GM12878 (cell line): Measurements from ENCODE around the gene IL2. TPM values are rescaled to one million over a fixed set of nuclear protein-coding genes. Genes with fewer than 3 reads are reported as not detected.

Source experiments
- ATAC-seq: fragments of 200-7000 bp; cut with Tn5 transposase; 3 replicates; pipeline ENCODE4 v1.9.1; 2020; ENCODE audit warnings: mild to moderate bottlenecking, moderate library complexity
- Bru-seq: library from RNA; stranded (reverse); fragments of 400-500 nt; gene quantifications from one replicate; lab custom pipeline; 2021; lab: Mats Ljungman, UMichigan
- BruChase-seq, 2 experiments: library from RNA; stranded (reverse); fragments of 400-500 nt; gene quantifications; one replicate each; lab custom pipeline; 2021; lab: Mats Ljungman, UMichigan
- BruUV-seq: library from RNA; stranded (reverse); fragments of 400-500 nt; replicated peaks from 2 replicates; lab custom pipeline; 2021; lab: Mats Ljungman, UMichigan
- CTCF ChIA-PET: fragments of 300-600 bp; sonication (Branson Sonifier 250); formaldehyde crosslinking; extraction: SDS; loops from one replicate; lab custom pipeline; 2021; ENCODE audit warnings: inconsistent platforms; lab: Yijun Ruan, JAX
- POLR2A ChIA-PET: fragments of 350-600 bp; formaldehyde crosslinking; extraction: SDS; loops from one replicate; lab custom pipeline; 2021; ENCODE audit warnings: inconsistent platforms; lab: Charles Lee
- RAD21 ChIA-PET: fragments of 300-600 bp; sonication (Branson Sonifier 250); formaldehyde crosslinking; loops from one replicate; lab custom pipeline; 2023; ENCODE audit warnings: antibody characterized with exemption; ENCODE audit not compliant: unreplicated experiment; lab: Charles Lee
- SMC1A ChIA-PET: fragments of 300-600 bp; sonication (Branson Sonifier 250); formaldehyde crosslinking; loops from one replicate; lab custom pipeline; 2023; ENCODE audit not compliant: unreplicated experiment, uncharacterized antibody; lab: Charles Lee
- DNase-seq: peaks from one replicate; pipeline ENCODE4 v3.0.0-alpha.2; 2011; ENCODE audit warnings: low read depth, low spot score
- FAIRE-seq: peaks from 3 replicates; lab custom pipeline; 2011; peaks lifted over from hg19 to GRCh38; lab: Jason Lieb, UNC
- H2AFZ ChIP-seq: 2 replicates; pipeline ENCODE4 v1.6.0; 2011; ENCODE audit warnings: low read depth, low read length, control low read depth; ENCODE audit not compliant: control insufficient read depth
- H3K27ac ChIP-seq: 2 replicates; pipeline ENCODE4 v1.5.1; 2011; ENCODE audit warnings: control low read depth; ENCODE audit not compliant: control insufficient read depth, insufficient read depth
- H3K27me3 ChIP-seq, 2 experiments: replicated peaks in 1 of 2; 2 replicates each; pipeline versions ENCODE4 v1.6.0 to v1.6.1; 2011; ENCODE audit warnings: low read length in 1 of 2; ENCODE audit not compliant: control insufficient read depth in 2 of 2, insufficient read depth in 2 of 2
- H3K36me3 ChIP-seq, 2 experiments: 2 replicates each; pipeline ENCODE4 v1.5.1; 2011; ENCODE audit warnings: low read length in 1 of 2; ENCODE audit not compliant: control insufficient read depth in 2 of 2, insufficient read depth in 2 of 2
- H3K4me1 ChIP-seq: 2 replicates; pipeline ENCODE4 v1.6.1; 2011; ENCODE audit warnings: mild to moderate bottlenecking, low read length, moderate library complexity, mixed read lengths; ENCODE audit not compliant: control insufficient read depth, insufficient read depth
- H3K4me2 ChIP-seq: 2 replicates; pipeline ENCODE4 v1.6.0; 2011; ENCODE audit warnings: control low read depth; ENCODE audit not compliant: control insufficient read depth, insufficient read depth
- H3K4me3 ChIP-seq: fragments of 200-600 bp; sonication (generic); 2 replicates; pipeline ENCODE4 v1.5.1; 2016
- H3K79me2 ChIP-seq: 2 replicates; pipeline ENCODE4 v1.6.0; 2011; ENCODE audit warnings: low read length; ENCODE audit not compliant: control insufficient read depth, insufficient read depth
- H3K9ac ChIP-seq: 2 replicates; pipeline ENCODE4 v1.8.0; 2011; ENCODE audit warnings: low read length, control low read depth, mixed read lengths; ENCODE audit not compliant: control insufficient read depth, insufficient read depth
- H3K9me3 ChIP-seq: replicated peaks from 3 replicates; pipeline ENCODE4 v1.5.1; 2011; ENCODE audit warnings: mild to moderate bottlenecking, low read length; ENCODE audit not compliant: control insufficient read depth, insufficient read depth
- H4K20me1 ChIP-seq: 2 replicates; pipeline ENCODE4 v1.6.0; 2011; ENCODE audit not compliant: control insufficient read depth, insufficient read depth
- ATF7 ChIP-seq: fragments of 450-650 bp; IDR thresholded peaks from 2 replicates; pipeline ENCODE4 v1.6.1; 2016; ENCODE audit warnings: low read depth, mild to moderate bottlenecking
- BCLAF1 ChIP-seq: fragments of 450-650 bp; IDR thresholded peaks from 2 replicates; pipeline ENCODE4 v1.6.1; 2017; ENCODE audit warnings: antibody characterized with exemption, mild to moderate bottlenecking, moderate library complexity
- CHD2 ChIP-seq: IDR thresholded peaks from 2 replicates; pipeline ENCODE4 v1.6.1; 2011; ENCODE audit warnings: low read depth, low read length, improper control_type of control experiment, borderline replicate concordance
- CREB1 ChIP-seq: IDR thresholded peaks from 2 replicates; pipeline ENCODE4 v1.6.1; 2012; ENCODE audit warnings: low read depth, mild to moderate bottlenecking, inconsistent platforms
- GABPA ChIP-seq: IDR thresholded peaks from 2 replicates; pipeline ENCODE4 v1.6.1; 2014; ENCODE audit warnings: antibody characterized with exemption, low read depth, mild to moderate bottlenecking, inconsistent platforms
- LARP7 ChIP-seq: fragments of 450-650 bp; IDR thresholded peaks from 2 replicates; pipeline ENCODE4 v1.6.1; 2017; ENCODE audit warnings: mild to moderate bottlenecking
- NR2F1 ChIP-seq: fragments of 450-650 bp; conservative IDR thresholded peaks from 2 replicates; pipeline ENCODE4 v1.6.1; 2017; ENCODE audit warnings: mild to moderate bottlenecking
- SMAD5 ChIP-seq: IDR thresholded peaks from 2 replicates; pipeline ENCODE4 v1.6.1; 2016; ENCODE audit warnings: antibody characterized with exemption, low read depth
- STAT1 ChIP-seq: fragments of 450-650 bp; conservative IDR thresholded peaks from 2 replicates; pipeline ENCODE4 v1.6.1; 2014; ENCODE audit warnings: antibody characterized with exemption, mild to moderate bottlenecking
- TAF1 ChIP-seq: IDR thresholded peaks from 2 replicates; pipeline ENCODE4 v1.6.1; 2011; ENCODE audit warnings: mild to moderate bottlenecking, low read depth, low read length, borderline replicate concordance
- WRNIP1 ChIP-seq: IDR thresholded peaks from 2 replicates; pipeline ENCODE4 v1.6.1; 2011; ENCODE audit warnings: low read depth, low read length, improper control_type of control experiment, borderline replicate concordance
- YBX1 ChIP-seq: fragments of 450-650 bp; IDR thresholded peaks from 2 replicates; pipeline ENCODE4 v1.6.1; 2016; ENCODE audit warnings: antibody characterized with exemption
- ZBTB4 ChIP-seq: fragments of 450-650 bp; formaldehyde crosslinking; IDR thresholded peaks from 2 replicates; pipeline ENCODE4 v1.4.0; 2022; ENCODE audit warnings: mild to moderate bottlenecking, moderate library complexity
- ZNF207 ChIP-seq: fragments of 450-650 bp; IDR thresholded peaks from 2 replicates; pipeline ENCODE4 v1.6.1; 2014; ENCODE audit warnings: antibody characterized with exemption, mild to moderate bottlenecking, borderline replicate concordance
- WGBS: methylation state at CpG from one replicate; pipeline ENCODE4 v1.1.6; 2016; ENCODE audit warnings: low lambda C conversion rate; ENCODE audit not compliant: insufficient replicate concordance, insufficient coverage; ENCODE audit errors: missing lambda C conversion rate; 5-methylcytosine and 5-hydroxymethylcytosine counted together
- in situ Hi-C: fragments of 300-500 bp; cut with MboI; formaldehyde crosslinking; loops from 9 replicates; pipeline ENCODE4 v1.14.3; 2018; ENCODE audit warnings: mixed read lengths
- intact Hi-C: fragments of 100-400 bp; cut with micrococcal nuclease; formaldehyde crosslinking; loops from one replicate; pipeline ENCODE4 v1.14.2; 2022; ENCODE audit not compliant: unreplicated experiment
- long read RNA-seq, 2 experiments: library from polyadenylated mRNA; unstranded; transcript quantifications; one replicate each; pipeline ENCODE4 v2.0.0, GENCODE V29; 2019 to 2020
- polyA minus RNA-seq, 3 experiments: library from RNA; depleted of rRNA, polyadenylated mRNA; stranded (reverse); fragments of >200 nt; gene quantifications; 2 replicates each; pipeline ENCODE4 v1.2.3, GENCODE V29; 2011
- polyA plus RNA-seq, 11 experiments: library from polyadenylated mRNA; depleted of rRNA in 4 of 11; unstranded in 6 of 11; stranded (reverse) in 5 of 11; fragments of >200 nt; fragmentation: Nextera tagmentation in 4 of 11; fragmentation: Illumina TruSeq in 1 of 11; extraction: Ambion mirVana in 4 of 11; extraction: Trizol in 1 of 11; gene quantifications; 1 replicate in 1 of 11; 2 replicates in 10 of 11; pipeline versions ENCODE4 v1.2.1 to v1.2.3, GENCODE V29; 2011 to 2016; ENCODE audit warnings: inconsistent platforms in 2 of 11, missing spikeins in 2 of 11, low read depth in 1 of 11
- total RNA-seq, 4 experiments: library from RNA; depleted of rRNA in 3 of 4; stranded (reverse); fragments of >200 nt in 3 of 4; fragmentation: Illumina TruSeq in 1 of 4; extraction: Trizol in 1 of 4; gene quantifications; 2 replicates each; pipeline versions ENCODE4 v1.2.1 to v1.2.3, GENCODE V29; 2013 to 2021

IL2 gene
- total RNA-seq (2013; cell fraction: nucleolus; rRNA removed): not detected in 2 replicates
- total RNA-seq (2014; rRNA removed) (not detected in 2 replicates), total RNA-seq (2014; rRNA removed; fragmentation: Illumina TruSeq; extraction: Trizol) (not detected in 2 replicates), total RNA-seq (2021) (0.66 and 1.2 TPM in 2 replicates), polyA plus RNA-seq (2011; rRNA removed) (not detected in 2 replicates), polyA plus RNA-seq (2014; fragmentation: Illumina TruSeq; extraction: Trizol) (not detected in 2 replicates), polyA plus RNA-seq (2014; fragmentation: Nextera tagmentation; extraction: Ambion mirVana) (not detected), polyA plus RNA-seq (2014; rRNA removed) (not detected in 2 replicates), polyA plus RNA-seq (2016; fragmentation: Nextera tagmentation; extraction: Ambion mirVana) (not detected), polyA minus RNA-seq (2011; rRNA and poly(A)+ RNA removed) (not detected in 2 replicates), Bru-seq, nascent RNA (not detected), BruChase-seq, experiment 1, labeled RNA remaining after a 6-hour chase (not detected), BruChase-seq, experiment 2, labeled RNA remaining after a 2-hour chase (not detected)
- not detected for polyA plus RNA-seq (2011; ENCODE audit: low read depth)
- polyA plus RNA-seq (2011; cell fraction: cytosol; rRNA removed): not detected in 2 replicates
- not detected in 2 replicates for polyA plus RNA-seq (2011; cell fraction: nucleus; rRNA removed)
- not detected in 2 replicates for polyA plus RNA-seq (2012)
- polyA minus RNA-seq (2011; cell fraction: cytosol; rRNA and poly(A)+ RNA removed): not detected in 2 replicates
- polyA minus RNA-seq (2011; cell fraction: nucleus; rRNA and poly(A)+ RNA removed): not detected in 2 replicates
- long read RNA-seq, experiment 1: 0 reads
- long read RNA-seq, experiment 2: 0 reads

GRCh38 chr4:122456231-122457116, at the start of gene IL2:
Gene IL2 (minus strand): TSS chr4:122456725. CDS start chr4:122456440, 285 bp downstream.
- RAD21 ChIA-PET: no interaction called here
- FAIRE-seq: no peak
- in situ Hi-C loops: no loop called here

More at GRCh38 chr4:122456231-122457116, at the start of gene IL2:
- Histone ChIP-seq H3K9ac (no peak within 1 kb of the TSS), H3K4me3 (no peak within 1 kb of the TSS), H3K27ac (no peak within 1 kb of the TSS), H3K9me3 (no peaks in the 10 kb centered on the region), H3K79me2 (no peaks in the 10 kb centered on the region), H3K4me2 (no peak within 1 kb of the TSS), H2AFZ (no peak within 1 kb of the TSS), H4K20me1 (no peaks in the 10 kb centered on the region), H3K27me3 (no peaks in the 10 kb centered on the region), H3K4me1 (peaks cover 3% of the 10 kb centered on the region), H3K36me3 (no peaks in the 10 kb centered on the region)
- no peak for ATAC-seq
- CTCF ChIA-PET: interaction anchor here (1.1 kb wide), 1 partner anchor 12 kb away, joined by 3 read pairs; no protein-coding TSS in a partner anchor
- no peak for DNase-seq
- no TSS peak for BruUV-seq
- POLR2A ChIA-PET: interaction anchor here (0.7 kb wide), 1 partner anchor 27 kb away, joined by 3 read pairs; no protein-coding TSS in a partner anchor
- WGBS: 49% methylated on average over 2 of the region's 2 CpGs
- SMC1A ChIA-PET: interaction anchor here (1.5 kb wide), 1 partner anchor 12 kb away, joined by 4 read pairs; no protein-coding TSS in a partner anchor
- TF ChIP-seq ZBTB4 (CRISPR knock-in tag) (no peak), NR2F1 (no peak), SMAD5 (no peak), WRNIP1 (no peak), ATF7 (no peak), BCLAF1 (no peak), STAT1 (no peak), GABPA (no peak), YBX1 (no peak), LARP7 (no peak), TAF1 (no peak), CREB1 (no peak), ZNF207 (no peak), CHD2 (no peak)
- intact Hi-C loops: loop anchor here (10.0 kb wide), 1 partner anchor 552 kb away; no protein-coding TSS in a partner anchor
